ENCODE data around the gene MTIF3.

DNA sequence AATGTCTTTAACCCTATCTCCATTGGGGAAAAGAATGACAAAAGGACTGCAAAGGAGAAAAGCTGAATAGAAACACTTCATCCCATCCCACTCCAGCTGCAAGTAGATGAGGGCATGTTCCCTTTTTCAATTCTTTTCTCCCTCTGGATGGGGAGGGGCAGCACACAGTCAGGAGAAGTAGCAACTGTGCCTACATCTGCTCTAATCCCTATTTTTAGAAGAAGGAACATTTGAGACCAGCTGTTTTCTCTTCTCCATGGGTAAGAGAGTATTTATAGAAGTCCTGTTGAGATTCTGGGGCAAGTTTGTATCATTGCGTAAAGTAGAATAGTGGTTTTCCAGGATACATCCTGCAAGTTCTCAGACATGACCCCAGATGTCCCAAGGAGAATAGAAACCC is 35.2 kb downstream of the MTIF3 start:
- TF ChIP-seq, protein P1, sequence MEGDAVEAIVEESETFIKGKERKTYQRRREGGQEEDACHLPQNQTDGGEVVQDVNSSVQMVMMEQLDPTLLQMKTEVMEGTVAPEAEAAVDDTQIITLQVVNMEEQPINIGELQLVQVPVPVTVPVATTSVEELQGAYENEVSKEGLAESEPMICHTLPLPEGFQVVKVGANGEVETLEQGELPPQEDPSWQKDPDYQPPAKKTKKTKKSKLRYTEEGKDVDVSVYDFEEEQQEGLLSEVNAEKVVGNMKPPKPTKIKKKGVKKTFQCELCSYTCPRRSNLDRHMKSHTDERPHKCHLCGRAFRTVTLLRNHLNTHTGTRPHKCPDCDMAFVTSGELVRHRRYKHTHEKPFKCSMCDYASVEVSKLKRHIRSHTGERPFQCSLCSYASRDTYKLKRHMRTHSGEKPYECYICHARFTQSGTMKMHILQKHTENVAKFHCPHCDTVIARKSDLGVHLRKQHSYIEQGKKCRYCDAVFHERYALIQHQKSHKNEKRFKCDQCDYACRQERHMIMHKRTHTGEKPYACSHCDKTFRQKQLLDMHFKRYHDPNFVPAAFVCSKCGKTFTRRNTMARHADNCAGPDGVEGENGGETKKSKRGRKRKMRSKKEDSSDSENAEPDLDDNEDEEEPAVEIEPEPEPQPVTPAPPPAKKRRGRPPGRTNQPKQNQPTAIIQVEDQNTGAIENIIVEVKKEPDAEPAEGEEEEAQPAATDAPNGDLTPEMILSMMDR (IDR thresholded peaks at IDR 0.05): no peak
- TF ChIP-seq POLR2A (IDR thresholded peaks at IDR 0.05): no peak
